GM04503 (cell line): Measurements from ENCODE around the gene FARP1.

Experiments
- DNase-seq: peaks from one replicate; pipeline ENCODE4 v3.0.0-alpha.2; 2012; ENCODE audit warnings: low read depth

The FARP1 gene

DNA sequence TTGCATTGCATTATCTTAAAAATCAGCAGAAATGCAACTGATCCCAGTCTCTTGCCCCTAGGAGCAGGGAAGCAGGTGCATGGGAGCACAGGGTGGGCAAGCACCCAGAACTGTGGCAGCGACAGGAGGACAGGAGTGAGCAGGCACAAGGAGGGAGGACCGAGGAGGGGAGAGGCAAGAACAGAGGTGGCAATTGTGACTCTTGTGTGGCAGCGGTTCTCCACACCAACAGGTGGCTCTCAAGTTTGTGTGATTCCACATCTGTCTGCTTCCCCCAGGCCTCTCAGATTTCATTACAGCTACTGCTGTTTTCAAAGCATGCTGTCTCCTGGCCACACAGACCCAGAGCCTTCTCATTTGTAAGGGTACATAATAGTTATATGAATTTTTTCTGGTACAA is 325.5 kb downstream of the FARP1 start:
- no peak for DNase-seq

DNA sequence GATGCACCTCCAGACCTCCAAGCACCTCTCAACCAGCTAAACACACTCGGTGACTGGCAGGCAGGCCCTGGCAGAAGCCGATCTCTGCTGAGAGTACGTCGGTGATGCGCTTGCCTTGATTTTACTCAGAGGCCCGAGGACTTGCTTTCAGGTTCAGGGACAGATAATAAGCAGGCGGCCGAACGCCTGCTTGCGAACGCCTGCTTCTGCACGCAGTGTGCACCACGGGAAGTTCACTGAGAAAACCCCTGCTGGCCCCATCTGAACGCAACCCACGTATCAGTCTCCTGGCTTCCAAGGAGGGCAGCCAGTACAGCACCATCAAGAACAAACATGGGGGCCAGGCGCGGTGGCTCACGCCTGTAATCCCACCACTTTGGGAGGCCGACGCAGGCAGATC is 326.0 kb downstream of the FARP1 start:
- DNase-seq, result no peak

DNA sequence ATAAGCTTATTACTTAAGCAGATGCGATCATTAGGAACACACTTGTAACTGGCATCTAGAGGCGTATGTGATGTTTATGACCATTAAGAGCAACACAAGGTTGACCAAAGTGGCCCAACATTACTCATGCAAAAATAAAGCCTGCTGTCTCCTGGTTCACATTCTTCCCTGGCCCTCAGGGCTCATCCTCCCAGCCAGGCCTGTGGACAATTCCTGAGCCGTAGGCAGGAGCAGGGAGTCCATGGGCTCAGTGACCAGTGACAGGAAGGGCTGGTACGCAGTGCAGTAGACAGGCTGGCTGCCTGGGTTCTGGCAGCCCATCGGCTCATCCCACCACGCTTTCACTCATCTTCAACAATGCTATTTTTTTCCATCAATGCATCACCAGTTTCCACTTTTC is 328.0 kb downstream of the FARP1 start:
- no peak for DNase-seq

DNA sequence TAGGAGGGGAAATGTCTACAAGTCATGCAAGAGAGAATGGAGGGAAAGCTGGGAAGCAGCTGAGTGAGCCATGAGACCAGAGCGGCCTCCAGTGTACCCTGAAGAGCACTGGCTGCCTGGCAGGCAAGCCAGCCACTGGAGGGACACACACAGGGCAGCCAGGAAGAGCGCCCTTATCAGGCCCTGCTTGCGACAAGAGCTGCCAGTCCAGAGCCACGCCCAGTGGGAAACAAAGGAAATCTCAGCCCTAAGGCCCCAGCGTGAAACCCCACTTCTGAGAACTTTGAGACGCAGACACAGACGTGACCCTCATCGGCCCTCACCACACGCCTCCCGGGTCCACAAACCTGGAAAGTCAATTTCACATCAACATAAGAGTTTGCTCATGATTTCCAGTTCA is 329.0 kb downstream of the FARP1 start:
- no peak for DNase-seq

DNA sequence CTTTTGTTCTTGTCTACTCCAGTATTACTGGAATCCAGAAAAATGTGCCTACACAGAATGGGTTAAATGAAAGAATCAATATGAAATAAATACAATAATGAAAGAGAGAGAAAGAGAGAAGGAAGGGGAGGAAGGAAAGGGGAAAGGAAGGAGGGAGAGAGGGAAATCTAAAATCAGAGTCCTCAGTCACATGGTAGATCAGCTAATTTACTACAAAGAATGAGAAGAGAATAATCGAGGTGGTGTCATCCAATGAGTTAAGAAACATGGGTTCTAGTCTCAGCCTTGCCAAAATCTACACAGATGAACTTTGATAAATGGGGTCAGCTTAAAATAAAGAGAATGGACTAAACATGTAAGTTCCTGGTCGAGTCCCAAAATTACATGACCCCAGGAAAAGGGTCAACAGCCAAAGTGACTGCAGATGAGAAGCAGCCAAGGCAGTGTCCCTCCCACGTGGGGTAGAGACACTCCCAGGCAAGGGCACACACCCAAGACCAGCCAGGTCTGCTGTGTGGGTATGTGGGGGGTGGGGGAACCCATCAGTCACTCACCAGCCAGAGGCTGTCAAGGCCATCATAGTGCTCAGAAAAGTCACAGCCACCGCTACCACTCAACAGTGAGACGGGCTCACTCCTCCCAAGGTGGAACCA is 330.4 kb downstream of the FARP1 start:
- DNase-seq, result no peak

DNA sequence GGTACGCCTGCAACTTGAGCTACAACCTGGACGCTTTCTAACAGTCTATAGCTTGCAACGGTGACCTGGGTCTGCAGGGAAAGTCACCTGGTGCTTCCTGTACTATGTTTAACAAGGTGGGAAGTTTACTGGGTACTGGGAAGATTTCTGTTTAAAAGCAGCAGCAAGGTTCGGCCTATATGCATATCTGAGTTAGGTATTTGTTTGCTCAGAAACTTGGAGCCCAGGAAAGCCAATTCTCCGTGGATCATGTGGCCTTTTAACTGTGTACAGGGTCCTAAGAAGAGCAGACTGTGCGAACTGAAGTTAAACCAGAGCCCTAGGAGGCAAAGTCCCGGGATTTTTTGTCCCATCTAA is 330.9 kb downstream of the FARP1 start:
- no peak for DNase-seq

DNA sequence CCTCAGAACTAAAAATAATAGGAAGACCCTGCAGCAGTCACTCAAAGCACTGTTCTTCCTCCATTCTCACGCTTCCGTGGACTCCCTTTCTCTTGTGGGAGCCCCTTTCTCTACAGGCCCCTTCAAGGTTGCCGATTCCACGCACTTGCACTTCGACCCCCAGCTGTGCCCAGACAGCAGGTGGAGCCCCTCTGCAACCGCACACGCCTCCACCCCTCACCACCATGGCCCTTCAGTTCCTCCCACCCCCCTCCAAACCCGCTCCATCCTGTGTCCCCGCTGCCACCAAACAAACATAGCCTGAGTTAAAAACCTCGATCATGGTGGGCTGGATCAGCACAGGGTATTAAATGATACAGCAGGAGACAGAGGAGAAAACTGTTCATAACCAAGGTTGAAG is 331.4 kb downstream of the FARP1 start:
- no peak for DNase-seq

DNA sequence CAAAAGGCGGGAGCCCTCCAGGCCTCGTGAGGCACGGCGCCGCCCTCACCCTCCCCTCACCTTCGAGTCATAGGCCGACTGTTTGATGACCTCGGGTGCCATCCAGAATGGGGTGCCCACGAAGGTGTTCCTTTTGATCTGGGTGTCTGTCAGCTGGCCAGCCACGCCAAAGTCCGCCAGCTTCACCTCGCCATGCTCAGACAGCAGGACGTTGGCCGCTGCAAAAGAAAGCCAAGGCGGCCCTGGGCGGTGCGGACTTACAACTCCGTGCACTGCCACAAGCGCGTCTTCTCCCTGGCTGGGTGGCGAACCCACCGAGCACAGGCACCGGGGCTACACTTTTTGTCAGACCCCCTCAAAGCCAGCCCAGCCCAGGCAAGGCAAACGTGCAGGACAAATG is 331.9 kb downstream of the FARP1 start:
- DNase-seq, result no peak

DNA sequence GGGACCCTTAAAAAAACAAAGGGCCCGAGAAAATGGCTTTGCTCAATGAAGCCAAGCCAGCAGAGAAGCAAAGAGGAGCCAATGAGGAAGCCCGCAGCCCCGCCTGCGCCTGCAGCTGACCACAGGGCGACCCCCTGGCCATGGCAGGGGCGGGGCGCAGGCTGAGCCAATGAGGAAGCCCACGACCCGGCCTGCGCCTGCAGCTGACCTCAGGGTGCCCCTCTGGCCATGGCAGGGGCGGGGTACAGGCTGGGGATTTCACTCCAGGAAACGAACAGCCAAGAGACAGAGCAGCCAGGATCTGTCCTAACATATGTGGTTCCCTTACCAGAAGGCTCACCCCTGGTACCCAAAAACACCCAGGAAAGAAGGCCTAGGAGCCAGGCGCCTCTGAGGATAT is 332.6 kb downstream of the FARP1 start:
- DNase-seq, result no peak

DNA sequence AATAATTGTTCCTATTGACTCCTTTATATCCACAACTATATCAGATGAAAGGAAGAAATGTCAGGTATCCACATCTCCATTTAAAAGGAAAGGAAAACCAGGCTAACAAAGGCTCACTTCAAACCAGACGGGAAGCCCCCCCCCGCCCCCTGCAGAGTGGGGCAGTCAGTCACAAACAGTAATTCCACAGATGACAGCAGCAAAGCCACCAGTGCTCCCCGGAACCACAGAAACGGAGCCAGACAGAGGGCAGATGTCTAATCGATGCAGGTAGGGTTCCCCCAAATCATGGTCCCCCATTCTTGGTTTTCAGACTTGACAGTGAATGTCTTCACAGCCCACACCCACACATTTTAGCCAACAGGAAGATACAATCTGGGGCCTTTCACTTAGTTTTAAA is 333.2 kb downstream of the FARP1 start:
- DNase-seq, result no peak

DNA sequence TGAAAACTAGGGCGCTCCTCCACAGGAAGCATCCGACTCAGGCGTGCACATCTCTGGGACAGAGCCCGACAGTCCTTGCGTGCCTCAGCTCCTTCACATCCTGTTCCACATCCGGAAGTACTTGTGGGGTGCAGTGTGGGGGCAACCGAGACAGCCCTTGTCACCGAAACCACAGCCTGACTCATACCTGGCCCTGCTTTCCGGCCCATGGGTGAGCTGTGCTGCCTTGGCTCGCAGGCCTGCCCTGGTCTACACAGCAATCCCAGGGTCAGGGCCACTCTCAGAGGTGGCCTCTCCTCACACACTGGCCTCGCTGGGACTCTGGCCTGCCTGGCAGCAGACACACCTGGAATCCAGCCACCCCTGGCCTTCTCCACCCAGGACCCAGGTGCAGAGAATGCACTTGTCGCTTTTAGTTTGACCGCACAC is 333.7 kb downstream of the FARP1 start:
- DNase-seq, result peak; percentile 81

DNA sequence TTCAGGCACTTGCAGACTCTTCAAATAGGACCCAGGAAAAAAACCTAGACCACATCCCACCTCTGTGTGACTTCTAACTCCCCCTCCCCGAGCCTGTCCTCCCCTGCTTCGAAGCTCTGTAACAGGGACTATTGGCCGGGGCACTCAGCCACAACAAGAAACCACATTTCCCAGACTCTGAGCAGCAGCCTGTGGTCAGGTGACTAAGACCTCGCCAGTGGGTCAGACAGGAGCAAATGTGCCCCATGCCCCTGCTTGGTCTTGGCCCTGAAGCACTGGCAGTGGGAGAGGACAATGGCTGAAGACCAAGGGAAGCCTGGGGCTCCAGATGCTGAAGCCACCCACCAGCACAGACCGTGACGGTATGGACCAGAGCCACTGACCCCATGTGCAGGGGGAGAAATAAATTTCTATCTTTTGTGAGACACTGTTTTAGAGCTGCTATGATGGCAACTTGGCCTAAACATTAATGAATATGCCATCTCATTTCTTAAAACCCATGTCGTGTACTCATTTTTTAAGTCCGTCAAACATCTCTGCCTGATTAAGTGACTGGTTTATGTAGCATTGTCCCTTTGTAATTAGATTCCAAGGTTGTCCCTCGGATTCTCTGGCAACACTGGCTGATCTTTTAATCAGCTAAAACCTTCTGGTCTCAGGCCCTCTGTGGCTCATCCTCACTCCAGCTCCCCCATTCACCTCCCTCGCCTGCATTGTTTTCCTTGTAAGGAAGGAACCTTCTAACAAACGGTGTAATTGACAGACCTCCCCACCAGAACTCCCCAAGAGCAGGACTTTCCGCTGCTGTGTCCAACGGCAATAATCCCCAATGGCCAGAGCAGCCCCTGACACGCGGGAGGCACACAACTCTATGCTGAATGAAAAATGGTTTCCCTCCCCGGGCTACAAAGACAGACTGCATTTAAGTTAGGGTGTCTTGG is 335.6 kb downstream of the FARP1 start:
- no peak for DNase-seq

DNA sequence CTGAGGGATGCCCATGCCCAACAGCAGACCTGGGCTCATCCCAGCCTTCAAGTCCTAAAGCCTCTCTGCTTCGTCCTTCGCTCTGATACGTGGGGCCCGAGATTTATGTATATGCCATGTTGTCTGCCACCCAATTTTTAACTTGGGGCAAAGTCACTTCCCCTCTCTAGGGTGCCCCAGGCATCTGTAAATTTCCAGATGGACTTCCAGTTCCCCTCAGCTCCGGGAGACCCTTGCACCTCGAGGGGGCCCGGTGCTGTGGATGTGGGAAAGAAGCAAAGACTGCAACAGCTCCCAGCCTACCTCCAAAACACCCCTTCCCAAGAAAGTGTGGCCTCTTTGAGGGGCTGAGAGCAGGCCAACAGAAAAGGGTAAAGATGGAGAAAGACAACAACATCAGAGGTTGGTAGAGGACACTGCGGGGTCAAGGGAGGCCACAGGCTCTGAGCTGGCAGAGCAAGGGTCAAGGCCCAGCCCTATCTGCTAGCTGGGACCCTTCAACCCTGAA is 336.7 kb downstream of the FARP1 start:
- no peak for DNase-seq

DNA sequence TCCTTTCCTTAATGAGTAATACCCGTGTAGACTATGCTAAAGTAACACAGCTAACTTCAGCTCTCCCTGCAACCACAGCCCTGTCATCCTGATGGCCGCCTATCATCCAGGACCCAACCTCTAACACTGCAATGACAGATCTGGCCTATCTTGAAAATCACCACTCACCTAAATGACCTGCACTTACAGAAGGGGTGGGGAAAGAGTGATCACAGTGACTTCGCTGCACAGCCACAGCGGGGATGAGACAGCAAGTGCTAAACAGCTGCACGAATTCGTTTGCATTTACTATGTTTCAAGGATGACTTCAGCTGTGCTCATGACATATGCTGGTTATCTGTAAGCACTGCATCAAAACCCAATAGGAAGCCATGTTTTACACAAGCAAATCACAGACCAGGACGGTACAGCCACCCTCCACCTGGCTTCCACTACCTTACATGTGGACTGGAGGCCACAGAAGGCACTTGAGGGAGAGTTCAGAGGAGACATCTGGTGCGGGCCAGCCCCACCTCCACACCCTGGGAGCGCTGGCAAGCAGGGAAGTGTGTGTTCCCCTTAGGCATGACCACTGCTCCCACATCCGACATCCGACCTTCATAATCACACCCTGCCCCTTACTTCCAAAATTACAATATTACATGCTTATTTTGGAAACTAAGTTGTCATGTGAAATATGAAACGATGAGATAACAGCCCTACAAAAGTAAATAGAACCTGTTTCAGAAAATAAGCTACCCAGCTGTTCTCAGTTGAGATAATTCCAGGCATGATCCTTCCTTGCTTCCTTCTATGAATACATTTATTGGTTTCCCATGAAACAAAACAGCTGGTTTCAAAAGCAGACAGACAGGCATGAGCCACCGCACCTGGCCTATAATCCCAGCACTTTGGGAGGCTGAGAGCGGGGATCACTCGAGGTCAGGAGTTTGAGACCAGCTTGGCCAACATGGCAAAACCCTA is 338.3 kb downstream of the FARP1 start:
- no peak for DNase-seq

DNA sequence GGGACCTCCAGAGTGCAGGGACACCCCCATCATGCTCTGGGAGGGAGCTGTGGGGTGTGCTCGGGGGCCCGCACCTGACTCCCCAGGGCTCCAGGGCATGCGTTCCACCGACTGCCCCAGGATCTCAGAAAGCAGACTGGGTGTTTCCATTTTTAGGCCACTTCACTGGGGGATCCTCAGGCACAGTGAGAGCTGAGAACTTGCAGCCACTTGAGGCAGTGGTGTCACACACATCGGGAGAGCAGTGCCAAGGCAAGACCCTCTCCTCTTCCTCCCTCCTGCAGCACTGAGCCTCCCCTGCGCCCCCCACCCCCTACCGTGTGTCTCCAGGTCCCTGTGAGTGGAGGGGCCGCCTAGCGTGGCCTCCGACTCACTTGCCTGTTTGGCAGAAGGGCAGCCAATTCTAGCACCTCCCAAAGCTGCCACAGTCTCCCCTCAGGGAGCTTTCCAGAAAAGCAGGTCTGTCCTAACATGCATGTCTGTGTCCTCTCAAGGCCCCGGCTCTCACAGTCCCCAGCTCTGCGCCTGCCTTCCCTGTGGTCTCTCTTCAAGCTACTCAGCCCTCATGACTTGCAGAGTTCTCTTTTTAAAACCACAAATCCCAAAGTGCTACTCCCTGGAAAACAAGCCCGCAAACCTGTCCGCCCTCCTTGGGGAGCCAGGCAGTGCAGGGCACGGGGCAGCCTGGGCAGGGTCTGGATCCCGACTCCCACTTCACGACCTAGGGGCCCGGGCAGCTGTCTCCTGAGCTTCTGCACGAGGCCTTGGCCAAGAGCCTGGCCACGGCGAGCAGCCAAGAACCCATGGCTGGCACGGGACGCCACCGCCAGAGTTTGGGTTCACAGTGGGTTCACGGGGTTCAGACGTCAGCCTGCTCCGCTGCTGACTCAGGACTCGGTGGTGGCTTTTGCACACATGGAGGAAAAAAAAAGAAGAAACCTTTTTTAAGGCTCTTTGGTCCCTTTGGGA is 339.9 kb downstream of the FARP1 start:
- DNase-seq, result no peak

DNA sequence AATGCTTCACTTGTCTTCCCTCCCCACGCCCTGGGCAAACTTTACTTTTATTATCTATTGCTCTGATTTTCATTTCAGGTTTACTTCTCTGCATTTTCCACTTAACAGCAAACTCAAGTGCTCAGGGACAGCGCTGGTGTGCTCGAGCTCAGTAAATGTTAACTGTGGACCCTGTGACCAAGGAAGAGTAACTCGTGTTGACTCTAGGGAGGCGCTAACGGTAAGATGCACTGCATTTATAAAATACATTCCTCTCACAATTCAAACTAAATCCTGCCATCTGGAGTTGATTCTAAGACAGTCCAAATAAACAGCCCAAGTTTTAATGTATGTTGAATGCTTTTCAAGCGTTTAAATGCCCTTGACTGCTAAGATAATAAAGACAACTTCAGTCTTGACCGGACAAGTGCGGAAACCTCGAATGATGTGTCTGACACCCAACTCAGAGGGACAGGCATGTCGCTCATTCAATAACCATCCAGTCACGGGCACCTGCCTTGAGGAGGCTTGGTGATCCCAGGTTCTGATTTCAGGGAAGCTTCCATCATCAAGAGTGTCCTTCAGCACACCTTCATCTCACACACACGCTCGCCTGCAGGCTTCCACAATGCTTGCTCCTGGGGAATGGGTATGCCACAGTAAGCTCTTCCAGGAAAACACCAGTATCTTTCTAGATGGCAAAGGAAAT is 340.9 kb downstream of the FARP1 start:
- DNase-seq, result no peak

DNA sequence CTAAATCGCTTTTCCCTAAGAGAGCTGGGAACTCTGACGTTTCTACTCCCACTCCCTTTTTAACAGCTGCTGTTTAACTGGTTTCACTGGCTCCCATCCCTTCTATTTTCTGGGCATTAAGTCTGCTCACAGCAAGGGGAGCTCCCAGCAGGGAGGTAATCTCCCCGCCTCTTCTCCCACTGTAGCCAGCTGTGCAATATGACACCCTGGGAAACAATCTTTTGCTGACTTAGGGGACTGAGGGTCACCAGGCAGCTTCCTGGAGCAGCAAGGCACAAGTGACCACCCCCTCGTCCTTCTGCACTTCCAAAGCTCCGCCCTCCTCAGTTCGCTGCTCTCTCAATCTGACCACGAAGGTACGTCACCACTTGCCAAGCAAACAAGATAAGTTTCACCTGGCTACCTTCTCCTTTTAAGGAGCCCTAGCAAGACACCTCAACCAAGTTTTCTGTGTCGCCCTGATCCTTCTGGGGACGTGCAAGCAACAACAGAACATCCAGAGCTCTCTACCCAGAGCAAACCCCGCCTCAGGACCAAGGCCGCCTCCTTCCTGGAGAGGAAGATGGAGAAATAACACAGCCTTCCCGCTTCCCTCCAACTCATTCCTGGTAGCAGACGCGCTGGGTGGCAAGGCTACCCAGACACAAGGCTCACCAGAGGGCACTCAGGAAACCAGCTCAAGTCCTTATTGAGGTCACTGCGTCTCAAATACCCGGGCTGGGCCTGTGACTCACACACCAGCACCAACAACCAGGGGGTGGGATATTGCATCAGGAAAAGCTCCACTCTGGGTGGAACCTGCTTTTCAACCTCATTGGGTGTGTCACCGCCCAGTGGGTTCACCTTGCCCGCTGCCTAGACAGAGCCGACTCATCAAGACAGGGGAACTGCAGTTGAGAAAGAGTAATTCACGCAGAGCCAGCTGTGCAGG is 341.7 kb downstream of the FARP1 start:
- peak; percentile 80 for DNase-seq

DNA sequence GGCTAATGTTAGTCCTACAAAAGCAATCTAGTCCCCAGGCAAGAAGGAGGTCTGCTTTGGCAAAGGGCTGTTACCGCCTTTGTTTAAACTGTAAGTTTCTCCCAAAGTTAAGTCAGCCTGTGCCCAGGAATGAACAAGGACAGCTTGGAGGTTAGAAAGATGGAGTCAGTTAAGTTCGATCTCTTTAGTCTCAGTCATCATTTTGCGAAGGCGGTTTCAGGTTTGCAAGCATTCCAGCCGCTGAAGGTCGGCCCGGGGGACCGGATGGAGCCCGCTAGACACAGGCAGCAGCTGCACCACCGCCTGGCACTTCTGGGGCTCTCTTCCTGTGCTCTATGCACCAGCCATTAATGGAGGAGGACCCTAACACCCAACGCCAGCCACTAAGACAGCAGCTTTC is 342.7 kb downstream of the FARP1 start:
- no peak for DNase-seq

DNA sequence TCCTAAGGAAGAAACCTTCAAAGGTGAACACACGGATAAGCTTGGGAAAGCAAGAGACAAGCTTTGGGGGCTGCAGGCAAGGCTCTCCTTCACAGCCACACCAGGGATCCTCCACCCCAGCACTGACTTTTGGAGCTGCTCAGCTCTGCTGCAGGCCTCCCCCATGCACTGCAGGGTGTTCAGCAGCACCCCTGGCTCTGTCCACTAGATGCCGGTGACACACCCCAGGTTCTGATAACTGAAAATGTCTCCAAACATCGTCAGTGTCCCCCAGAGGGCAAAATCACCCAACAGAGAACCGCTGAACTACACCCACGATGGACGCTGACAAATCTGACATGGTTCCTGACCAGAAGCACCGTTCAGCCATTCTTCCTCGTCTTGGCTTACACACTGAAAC is 343.5 kb downstream of the FARP1 start:
- DNase-seq, result no peak
